ENCODE measurements around the gene RGS9. TPM values are rescaled to one million over a fixed set of nuclear protein-coding genes. Genes with fewer than 3 reads are reported as not detected.
"Not testable (repeated sequence)": the region's sequence is repeated elsewhere in the genome, so short reads cannot be mapped to it uniquely, and the experiment has no call there.

RGS9 gene
- total RNA-seq, 2 donors from 2014 or later, result 3.2 to 4.0 TPM

- no peak for ATAC-seq (ENCODE audit: insufficient number of reproducible peaks, low FRiP score, low read depth)
- DNase-seq (ENCODE audit: low spot score), result no peak
- no peak overlapping the region for H3K27ac ChIP-seq
- H3K27me3 ChIP-seq (replicated peaks; ENCODE audit: insufficient read depth), result no peaks in the 10 kb centered on the region
- no peak overlapping the region for H3K4me3 ChIP-seq
- H3K36me3 ChIP-seq, result no peaks in the 10 kb centered on the region
- TF ChIP-seq CTCF (IDR thresholded peaks at IDR 0.05), result no peak
- H3K9me3 ChIP-seq, result no peaks in the 10 kb centered on the region
- peaks cover 5 to 9% of the 10 kb centered on the region in 2 donors for H3K4me1 ChIP-seq (ENCODE audit: control insufficient read depth in 1 of 2, low read depth in 2 of 2)
These were observed 41.7 kb upstream of the RGS9 start for GRCh38 chr17:65095465-65095864.

- not testable (repeated sequence) for H3K27ac ChIP-seq; DNase-seq (ENCODE audit: low spot score); ATAC-seq (ENCODE audit: insufficient number of reproducible peaks, low FRiP score, low read depth)
These were observed 40.8 kb upstream of the RGS9 start for GRCh38 chr17:65096382-65096781.

GRCh38 chr17:65097110-65097509 is 40.1 kb upstream of the RGS9 start:
- no peak for ATAC-seq (ENCODE audit: insufficient number of reproducible peaks, low FRiP score, low read depth)

More at GRCh38 chr17:65096382-65096781, 40.8 kb upstream of the RGS9 start:
- H3K36me3 ChIP-seq; H3K9me3 ChIP-seq; H3K4me3 ChIP-seq; H3K27me3 ChIP-seq (replicated peaks; ENCODE audit: insufficient read depth): not testable (repeated sequence)
- peaks cover 5 to 15% of the 10 kb centered on the region in 2 donors for H3K4me1 ChIP-seq (ENCODE audit: control insufficient read depth in 1 of 2, low read depth in 2 of 2)

GRCh38 chr17:65099475-65099874 is 37.7 kb upstream of the RGS9 start:
- Histone ChIP-seq H3K27ac (no peak overlapping the region), H3K4me3 (no peak overlapping the region), H3K36me3 (no peaks in the 10 kb centered on the region), H3K27me3 (replicated peaks; ENCODE audit: insufficient read depth) (no peaks in the 10 kb centered on the region), H3K4me1 (ENCODE audit: control insufficient read depth in 1 of 2, low read depth in 2 of 2) (peaks cover 5 to 17% of the 10 kb centered on the region in 2 donors), H3K9me3 (no peaks in the 10 kb centered on the region)
- no peak for TF ChIP-seq CTCF (IDR thresholded peaks at IDR 0.05)
- ATAC-seq (ENCODE audit: insufficient number of reproducible peaks, low FRiP score, low read depth) (no peak), DNase-seq (ENCODE audit: low spot score) (no peak)

More at GRCh38 chr17:65097110-65097509, 40.1 kb upstream of the RGS9 start:
- Histone ChIP-seq H3K27ac (no peak overlapping the region), H3K27me3 (replicated peaks; ENCODE audit: insufficient read depth) (no peaks in the 10 kb centered on the region), H3K9me3 (no peaks in the 10 kb centered on the region), H3K36me3 (no peaks in the 10 kb centered on the region), H3K4me1 (ENCODE audit: control insufficient read depth in 1 of 2, low read depth in 2 of 2) (peaks cover 5 to 17% of the 10 kb centered on the region in 2 donors), H3K4me3 (no peak overlapping the region)
- DNase-seq (ENCODE audit: low spot score), result no peak
- no peak for TF ChIP-seq CTCF (IDR thresholded peaks at IDR 0.05)

- DNase-seq (ENCODE audit: low spot score), result peak; percentile 27
- TF ChIP-seq CTCF (IDR thresholded peaks at IDR 0.05), result no peak
- H3K36me3 ChIP-seq, result no peaks in the 10 kb centered on the region
- ATAC-seq (ENCODE audit: insufficient number of reproducible peaks, low FRiP score, low read depth), result no peak
- H3K27ac ChIP-seq, result peak overlapping the region; percentile 7 to 65
- peaks cover 5 to 17% of the 10 kb centered on the region in 2 donors for H3K4me1 ChIP-seq (ENCODE audit: control insufficient read depth in 1 of 2, low read depth in 2 of 2)
- no peaks in the 10 kb centered on the region for H3K9me3 ChIP-seq
- peak overlapping the region; percentile 80 for H3K4me3 ChIP-seq
- no peaks in the 10 kb centered on the region for H3K27me3 ChIP-seq (replicated peaks; ENCODE audit: insufficient read depth)
These were observed 37.2 kb upstream of the RGS9 start for GRCh38 chr17:65099941-65100315.
